T47D (cell line): ENCODE data around the gene WASF1.
"Not testable (repeated sequence)": the region's sequence is repeated elsewhere in the genome, so short reads cannot be mapped to it uniquely, and the experiment has no call there.

Source experiments
- DNase-seq, 2 experiments: peaks; one replicate each; pipeline versions ENCODE4 v3.0.0 to v3.0.0-alpha.2; 2011 to 2012; ENCODE audit warnings: low read depth in 1 of 2, low spot score in 1 of 2
- JUND ChIP-seq: IDR thresholded peaks from 2 replicates; pipeline ENCODE4 v1.6.1; 2012; ENCODE audit warnings: low read depth
- in situ Hi-C: cut with HindIII; loops from 2 replicates; pipeline ENCODE4 v1.10.0; 2016; ENCODE audit warnings: low sequenced_read_pairs, low pct_unique_long_range_greater_than_20kb

The WASF1 gene

GRCh38 chr6:110140650-110141049 is 38.8 kb downstream of the WASF1 start:
- DNase-seq, result peak in 1 of 2 experiments; percentile 4
- no peak for TF ChIP-seq JUND
- in situ Hi-C loops, result no loop called here

- in situ Hi-C loops, result no loop called here
- DNase-seq, result no peak
- TF ChIP-seq JUND, result no peak
These were observed 40.4 kb downstream of the WASF1 start for GRCh38 chr6:110139052-110139451.

- in situ Hi-C loops, result no loop called here
- TF ChIP-seq JUND, result no peak
- peak in 1 of 2 experiments; percentile 1 for DNase-seq
These were observed 41.3 kb downstream of the WASF1 start for GRCh38 chr6:110137924-110138887.

- in situ Hi-C loops, result no loop called here
- no peak for DNase-seq
- TF ChIP-seq JUND, result no peak
These were observed 49.1 kb downstream of the WASF1 start for GRCh38 chr6:110130362-110130761.

GRCh38 chr6:110128418-110128817 is 51.1 kb downstream of the WASF1 start:
- TF ChIP-seq JUND, result no peak
- in situ Hi-C loops, result no loop called here
- no peak for DNase-seq

- DNase-seq, result peak in 1 of 2 experiments; percentile 1
- in situ Hi-C loops, result no loop called here
- TF ChIP-seq JUND, result no peak
These were observed 54.1 kb downstream of the WASF1 start for GRCh38 chr6:110125361-110125760.

- in situ Hi-C loops, DNase-seq: not testable (repeated sequence)
These were observed 57.8 kb downstream of the WASF1 start for GRCh38 chr6:110121655-110122054.

GRCh38 chr6:110116258-110116657 is 63.2 kb downstream of the WASF1 start:
- no peak for DNase-seq
- no peak for TF ChIP-seq JUND
- in situ Hi-C loops, result no loop called here

- DNase-seq, result no peak
- in situ Hi-C loops, result no loop called here
- TF ChIP-seq JUND, result no peak
These were observed 65.5 kb downstream of the WASF1 start for GRCh38 chr6:110114004-110114403.

- no peak for TF ChIP-seq JUND
- in situ Hi-C loops, result no loop called here
These were observed 74.2 kb downstream of the WASF1 start for GRCh38 chr6:110105296-110105695.

GRCh38 chr6:110103260-110103659 is 76.2 kb downstream of the WASF1 start:
- no peak for DNase-seq
- TF ChIP-seq JUND, result no peak
- in situ Hi-C loops, result no loop called here

More at GRCh38 chr6:110105296-110105695, 74.2 kb downstream of the WASF1 start:
- DNase-seq, result no peak

- no peak for DNase-seq
- in situ Hi-C loops, result no loop called here
- no peak for TF ChIP-seq JUND
These were observed 77.1 kb downstream of the WASF1 start for GRCh38 chr6:110102411-110102810.

- DNase-seq, result no peak
- in situ Hi-C loops, result no loop called here
- no peak for TF ChIP-seq JUND
These were observed 77.6 kb downstream of the WASF1 start for GRCh38 chr6:110101885-110102284.
